Measurements from ENCODE around the gene METTL25B. TPM values are rescaled to one million over a fixed set of nuclear protein-coding genes. Genes with fewer than 3 reads are reported as not detected.

The METTL25B gene
- total and polyA plus RNA-seq, 2 experiments from 2014 or later, result 18.3 to 21.1 TPM

DNA sequence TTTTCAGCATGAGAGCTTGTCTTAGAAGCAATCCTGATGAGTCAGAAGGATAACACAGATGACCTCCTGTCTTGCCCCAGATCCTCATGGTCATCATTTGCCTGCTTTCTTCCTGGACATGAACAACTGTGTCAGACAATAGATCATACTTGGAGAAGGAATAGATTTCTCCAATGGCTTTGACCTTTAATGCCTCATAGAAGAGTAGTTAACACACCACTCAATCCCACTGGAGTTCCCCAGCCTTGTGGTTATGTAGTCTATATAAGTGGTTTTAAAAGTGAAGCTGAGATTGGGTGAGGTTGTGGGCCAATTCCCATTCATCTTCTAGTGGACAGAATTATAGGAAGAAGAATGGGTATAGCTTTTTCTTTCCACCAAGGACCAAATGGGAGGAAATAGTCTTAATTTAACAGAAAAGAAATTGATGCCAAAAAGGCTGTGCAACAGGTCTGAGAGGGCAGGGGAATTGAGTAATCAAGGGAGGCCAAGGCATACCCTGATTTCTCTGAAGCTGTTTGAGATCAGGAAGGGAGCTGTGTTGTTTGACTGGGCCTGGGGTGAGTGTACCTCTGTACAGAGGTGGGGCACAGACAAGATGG is 53.4 kb downstream of the METTL25B start (continued):
- TF ChIP-seq, protein P1, sequence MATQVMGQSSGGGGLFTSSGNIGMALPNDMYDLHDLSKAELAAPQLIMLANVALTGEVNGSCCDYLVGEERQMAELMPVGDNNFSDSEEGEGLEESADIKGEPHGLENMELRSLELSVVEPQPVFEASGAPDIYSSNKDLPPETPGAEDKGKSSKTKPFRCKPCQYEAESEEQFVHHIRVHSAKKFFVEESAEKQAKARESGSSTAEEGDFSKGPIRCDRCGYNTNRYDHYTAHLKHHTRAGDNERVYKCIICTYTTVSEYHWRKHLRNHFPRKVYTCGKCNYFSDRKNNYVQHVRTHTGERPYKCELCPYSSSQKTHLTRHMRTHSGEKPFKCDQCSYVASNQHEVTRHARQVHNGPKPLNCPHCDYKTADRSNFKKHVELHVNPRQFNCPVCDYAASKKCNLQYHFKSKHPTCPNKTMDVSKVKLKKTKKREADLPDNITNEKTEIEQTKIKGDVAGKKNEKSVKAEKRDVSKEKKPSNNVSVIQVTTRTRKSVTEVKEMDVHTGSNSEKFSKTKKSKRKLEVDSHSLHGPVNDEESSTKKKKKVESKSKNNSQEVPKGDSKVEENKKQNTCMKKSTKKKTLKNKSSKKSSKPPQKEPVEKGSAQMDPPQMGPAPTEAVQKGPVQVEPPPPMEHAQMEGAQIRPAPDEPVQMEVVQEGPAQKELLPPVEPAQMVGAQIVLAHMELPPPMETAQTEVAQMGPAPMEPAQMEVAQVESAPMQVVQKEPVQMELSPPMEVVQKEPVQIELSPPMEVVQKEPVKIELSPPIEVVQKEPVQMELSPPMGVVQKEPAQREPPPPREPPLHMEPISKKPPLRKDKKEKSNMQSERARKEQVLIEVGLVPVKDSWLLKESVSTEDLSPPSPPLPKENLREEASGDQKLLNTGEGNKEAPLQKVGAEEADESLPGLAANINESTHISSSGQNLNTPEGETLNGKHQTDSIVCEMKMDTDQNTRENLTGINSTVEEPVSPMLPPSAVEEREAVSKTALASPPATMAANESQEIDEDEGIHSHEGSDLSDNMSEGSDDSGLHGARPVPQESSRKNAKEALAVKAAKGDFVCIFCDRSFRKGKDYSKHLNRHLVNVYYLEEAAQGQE (IDR thresholded peaks at IDR 0.05; ENCODE audit: unreplicated experiment), result no peak
- no peak for TF ChIP-seq POLR2AphosphoS5 (IDR thresholded peaks at IDR 0.05; ENCODE audit: low read depth)
- TF ChIP-seq, protein P2, sequence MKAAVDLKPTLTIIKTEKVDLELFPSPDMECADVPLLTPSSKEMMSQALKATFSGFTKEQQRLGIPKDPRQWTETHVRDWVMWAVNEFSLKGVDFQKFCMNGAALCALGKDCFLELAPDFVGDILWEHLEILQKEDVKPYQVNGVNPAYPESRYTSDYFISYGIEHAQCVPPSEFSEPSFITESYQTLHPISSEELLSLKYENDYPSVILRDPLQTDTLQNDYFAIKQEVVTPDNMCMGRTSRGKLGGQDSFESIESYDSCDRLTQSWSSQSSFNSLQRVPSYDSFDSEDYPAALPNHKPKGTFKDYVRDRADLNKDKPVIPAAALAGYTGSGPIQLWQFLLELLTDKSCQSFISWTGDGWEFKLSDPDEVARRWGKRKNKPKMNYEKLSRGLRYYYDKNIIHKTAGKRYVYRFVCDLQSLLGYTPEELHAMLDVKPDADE (IDR thresholded peaks at IDR 0.05), result no peak
- TF ChIP-seq EZH2 (IDR thresholded peaks at IDR 0.05; ENCODE audit: low read depth, unreplicated experiment), result no peak

DNA sequence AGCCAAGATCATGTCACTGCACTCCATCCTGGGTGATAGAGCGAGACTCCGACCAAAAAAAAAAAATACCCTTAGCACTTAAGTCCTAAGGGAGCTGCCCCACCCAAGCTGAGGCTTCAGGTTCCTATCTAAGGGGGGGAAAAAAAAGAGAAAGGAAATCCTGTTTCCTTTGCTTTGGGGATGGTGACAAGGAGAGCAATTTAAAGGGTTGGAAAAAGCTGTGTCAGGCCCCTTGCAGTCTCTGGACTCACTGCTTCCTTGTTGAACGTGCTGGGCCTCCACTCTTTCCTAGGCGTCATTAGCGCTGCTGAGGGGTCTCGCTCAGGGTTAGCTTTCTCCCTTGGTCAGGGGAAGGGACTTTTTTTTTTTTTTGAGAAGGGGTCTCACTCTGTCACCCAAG is 57.2 kb downstream of the METTL25B start:
- Histone ChIP-seq H3K9me2 (ENCODE audit: insufficient read depth) (no peaks in the 10 kb centered on the region), H3K4me3 (no peak overlapping the region), H3K27me3 (ENCODE audit: insufficient read depth) (no peaks in the 10 kb centered on the region), H3K4me2 (no peak overlapping the region), H3K79me2 (replicated peaks; ENCODE audit: insufficient read depth) (peaks cover 48% of the 10 kb centered on the region), H3K4me1 (ENCODE audit: insufficient read depth) (no peaks in the 10 kb centered on the region), H3K27ac (ENCODE audit: low read depth) (no peak overlapping the region), H3F3A (replicated peaks; ENCODE audit: low read depth) (no peaks in the 10 kb centered on the region; the same call in 1 of the 2 replicates), H3K36me3 (ENCODE audit: insufficient read depth) (peaks cover 22% of the 10 kb centered on the region), H4K20me1 (replicated peaks; ENCODE audit: insufficient read depth) (peaks cover 51% of the 10 kb centered on the region), H2AFZ (no peak overlapping the region)
- Mint-ChIP-seq H3K9me3 (no peaks in the 10 kb centered on the region), H3K36me3 (ENCODE audit: low read depth) (peaks cover 71% of the 10 kb centered on the region), H3K4me1 (no peaks in the 10 kb centered on the region), H3K27me3 (ENCODE audit: insufficient read depth, low read depth, poor library complexity) (peaks cover 1% of the 10 kb centered on the region), H3K27ac (no peak overlapping the region), H3K4me3 (no peak overlapping the region)
- DNase-seq (ENCODE audit: low spot score) (no peak), ATAC-seq (no peak)
- TF ChIP-seq, protein P1 (IDR thresholded peaks at IDR 0.05; ENCODE audit: unreplicated experiment), result no peak
- no peak for TF ChIP-seq EZH2phosphoT487 (IDR thresholded peaks at IDR 0.05; ENCODE audit: unreplicated experiment)
- TF ChIP-seq EZH2 (IDR thresholded peaks at IDR 0.05; ENCODE audit: low read depth, unreplicated experiment), result no peak
- TF ChIP-seq, protein P3, sequence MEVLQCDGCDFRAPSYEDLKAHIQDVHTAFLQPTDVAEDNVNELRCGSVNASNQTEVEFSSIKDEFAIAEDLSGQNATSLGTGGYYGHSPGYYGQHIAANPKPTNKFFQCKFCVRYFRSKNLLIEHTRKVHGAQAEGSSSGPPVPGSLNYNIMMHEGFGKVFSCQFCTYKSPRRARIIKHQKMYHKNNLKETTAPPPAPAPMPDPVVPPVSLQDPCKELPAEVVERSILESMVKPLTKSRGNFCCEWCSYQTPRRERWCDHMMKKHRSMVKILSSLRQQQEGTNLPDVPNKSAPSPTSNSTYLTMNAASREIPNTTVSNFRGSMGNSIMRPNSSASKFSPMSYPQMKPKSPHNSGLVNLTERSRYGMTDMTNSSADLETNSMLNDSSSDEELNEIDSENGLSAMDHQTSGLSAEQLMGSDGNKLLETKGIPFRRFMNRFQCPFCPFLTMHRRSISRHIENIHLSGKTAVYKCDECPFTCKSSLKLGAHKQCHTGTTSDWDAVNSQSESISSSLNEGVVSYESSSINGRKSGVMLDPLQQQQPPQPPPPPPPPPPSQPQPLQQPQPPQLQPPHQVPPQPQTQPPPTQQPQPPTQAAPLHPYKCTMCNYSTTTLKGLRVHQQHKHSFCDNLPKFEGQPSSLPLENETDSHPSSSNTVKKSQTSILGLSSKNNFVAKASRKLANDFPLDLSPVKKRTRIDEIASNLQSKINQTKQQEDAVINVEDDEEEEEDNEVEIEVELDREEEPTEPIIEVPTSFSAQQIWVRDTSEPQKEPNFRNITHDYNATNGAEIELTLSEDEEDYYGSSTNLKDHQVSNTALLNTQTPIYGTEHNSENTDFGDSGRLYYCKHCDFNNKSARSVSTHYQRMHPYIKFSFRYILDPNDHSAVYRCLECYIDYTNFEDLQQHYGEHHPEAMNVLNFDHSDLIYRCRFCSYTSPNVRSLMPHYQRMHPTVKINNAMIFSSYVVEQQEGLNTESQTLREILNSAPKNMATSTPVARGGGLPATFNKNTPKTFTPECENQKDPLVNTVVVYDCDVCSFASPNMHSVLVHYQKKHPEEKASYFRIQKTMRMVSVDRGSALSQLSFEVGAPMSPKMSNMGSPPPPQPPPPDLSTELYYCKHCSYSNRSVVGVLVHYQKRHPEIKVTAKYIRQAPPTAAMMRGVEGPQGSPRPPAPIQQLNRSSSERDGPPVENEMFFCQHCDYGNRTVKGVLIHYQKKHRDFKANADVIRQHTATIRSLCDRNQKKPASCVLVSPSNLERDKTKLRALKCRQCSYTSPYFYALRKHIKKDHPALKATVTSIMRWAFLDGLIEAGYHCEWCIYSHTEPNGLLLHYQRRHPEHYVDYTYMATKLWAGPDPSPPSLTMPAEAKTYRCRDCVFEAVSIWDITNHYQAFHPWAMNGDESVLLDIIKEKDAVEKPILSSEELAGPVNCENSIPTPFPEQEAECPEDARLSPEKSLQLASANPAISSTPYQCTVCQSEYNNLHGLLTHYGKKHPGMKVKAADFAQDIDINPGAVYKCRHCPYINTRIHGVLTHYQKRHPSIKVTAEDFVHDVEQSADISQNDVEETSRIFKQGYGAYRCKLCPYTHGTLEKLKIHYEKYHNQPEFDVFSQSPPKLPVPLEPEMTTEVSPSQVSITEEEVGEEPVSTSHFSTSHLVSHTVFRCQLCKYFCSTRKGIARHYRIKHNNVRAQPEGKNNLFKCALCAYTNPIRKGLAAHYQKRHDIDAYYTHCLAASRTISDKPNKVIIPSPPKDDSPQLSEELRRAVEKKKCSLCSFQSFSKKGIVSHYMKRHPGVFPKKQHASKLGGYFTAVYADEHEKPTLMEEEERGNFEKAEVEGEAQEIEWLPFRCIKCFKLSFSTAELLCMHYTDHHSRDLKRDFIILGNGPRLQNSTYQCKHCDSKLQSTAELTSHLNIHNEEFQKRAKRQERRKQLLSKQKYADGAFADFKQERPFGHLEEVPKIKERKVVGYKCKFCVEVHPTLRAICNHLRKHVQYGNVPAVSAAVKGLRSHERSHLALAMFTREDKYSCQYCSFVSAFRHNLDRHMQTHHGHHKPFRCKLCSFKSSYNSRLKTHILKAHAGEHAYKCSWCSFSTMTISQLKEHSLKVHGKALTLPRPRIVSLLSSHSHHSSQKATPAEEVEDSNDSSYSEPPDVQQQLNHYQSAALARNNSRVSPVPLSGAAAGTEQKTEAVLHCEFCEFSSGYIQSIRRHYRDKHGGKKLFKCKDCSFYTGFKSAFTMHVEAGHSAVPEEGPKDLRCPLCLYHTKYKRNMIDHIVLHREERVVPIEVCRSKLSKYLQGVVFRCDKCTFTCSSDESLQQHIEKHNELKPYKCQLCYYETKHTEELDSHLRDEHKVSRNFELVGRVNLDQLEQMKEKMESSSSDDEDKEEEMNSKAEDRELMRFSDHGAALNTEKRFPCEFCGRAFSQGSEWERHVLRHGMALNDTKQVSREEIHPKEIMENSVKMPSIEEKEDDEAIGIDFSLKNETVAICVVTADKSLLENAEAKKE (CRISPR knock-in tag; IDR thresholded peaks at IDR 0.05), result no peak
- no peak for TF ChIP-seq ZNF114 (CRISPR knock-in tag; IDR thresholded peaks at IDR 0.05)
- TF ChIP-seq, protein P2 (IDR thresholded peaks at IDR 0.05), result no peak
- no peak for TF ChIP-seq NANOG (IDR thresholded peaks at IDR 0.05; ENCODE audit: borderline replicate concordance)

Measured in GM23338 (cell line).